Body of pancreas (tissue), 4 donors: ENCODE results near the gene EDIL3. TPM values are rescaled to one million over a fixed set of nuclear protein-coding genes. Genes with fewer than 3 reads are reported as not detected.

Source experiments
- ATAC-seq: fragments of 150-250 bp; one replicate; pipeline ENCODE4 v1.9.1; 2016
- DNase-seq, 4 donors: peaks; one replicate each; pipeline ENCODE4 v3.0.0-alpha.2; 2019
- H3K27ac ChIP-seq, 4 donors: fragments of 200-600 bp; sonication (generic); 1 replicate in 3 of 4; 2 replicates in 1 of 4; pipeline versions ENCODE4 v1.5.1 to v1.6.1; 2016 to 2019; ENCODE audit warnings: mild to moderate bottlenecking in 1 of 4, mixed read lengths in 1 of 4, moderate library complexity in 1 of 4
- H3K27me3 ChIP-seq, 2 donors: fragments of 200-600 bp; sonication (generic); one replicate each; pipeline ENCODE4 v1.6.0; 2016; ENCODE audit warnings: mild to moderate bottlenecking in 1 of 2
- H3K36me3 ChIP-seq, 2 donors: fragments of 200-600 bp; sonication (generic); replicated peaks in 1 of 2; 2 replicates each; pipeline ENCODE4 v1.5.1; 2016; ENCODE audit warnings: low read depth in 2 of 2; ENCODE audit not compliant: insufficient read depth in 1 of 2
- H3K4me1 ChIP-seq: fragments of 200-600 bp; sonication (generic); one replicate; pipeline ENCODE4 v1.6.0; 2016
- H3K4me3 ChIP-seq, 2 donors: fragments of 200-600 bp; sonication (generic); 1 replicate in 1 of 2; 2 replicates in 1 of 2; pipeline ENCODE4 v1.5.1; 2016 to 2019
- H3K9me3 ChIP-seq, 3 donors: fragments of 200-600 bp; sonication (generic); 1 replicate in 2 of 3; 2 replicates in 1 of 3; pipeline ENCODE4 v1.5.1; 2016
- CTCF ChIP-seq, 7 experiments: fragments of 450-650 bp in 4 of 7; fragments of 200-600 bp in 3 of 7; sonication (generic) in 3 of 7; IDR thresholded peaks; one replicate each; pipeline ENCODE4 v1.5.1; 2016 to 2019; ENCODE audit warnings: antibody characterized with exemption in 7 of 7
- POLR2A ChIP-seq, 3 donors: fragments of 450-650 bp; IDR thresholded peaks; one replicate each; pipeline ENCODE4 v1.6.1; 2016; ENCODE audit warnings: antibody characterized with exemption in 3 of 3, mild to moderate bottlenecking in 2 of 3
- WGBS, 2 donors: methylation state at CpG; one replicate each; pipeline ENCODE4 v1.1.5; 2017; 5-methylcytosine and 5-hydroxymethylcytosine counted together
- intact Hi-C: fragments of 100-400 bp; cut with DNase I; formaldehyde crosslinking; loops from one replicate; pipeline ENCODE4 v1.15.1; 2023
- total RNA-seq, 2 donors: library from RNA; depleted of rRNA; stranded (reverse); fragments of >200 nt; gene quantifications; one replicate each; pipeline ENCODE4 v1.1.0, GENCODE V29; 2016

EDIL3 gene
- total RNA-seq, 2 donors from 2014 or later: 2.3 to 4.7 TPM

GRCh38 chr5:83919071-83920041 is 465.3 kb downstream of the EDIL3 start:
- H3K4me1 ChIP-seq: no peaks in the 10 kb centered on the region
- ATAC-seq (no peak), DNase-seq (no peak)
- TF ChIP-seq CTCF (IDR thresholded peaks at IDR 0.05) (no peak), POLR2A (IDR thresholded peaks at IDR 0.05) (no peak)
- H3K27ac ChIP-seq: no peak overlapping the region
- H3K36me3 ChIP-seq: no peaks in the 10 kb centered on the region
- 69 to 82% methylated on average over 4 of the region's 4 CpGs for WGBS, 2 donors
- H3K27me3 ChIP-seq: no peaks in the 10 kb centered on the region
- no peak overlapping the region for H3K4me3 ChIP-seq
- H3K9me3 ChIP-seq: no peaks in the 10 kb centered on the region
- intact Hi-C loops: no loop called here

GRCh38 chr5:83917261-83917908 is 467.3 kb downstream of the EDIL3 start:
- Histone ChIP-seq H3K4me3 (no peak overlapping the region), H3K4me1 (no peaks in the 10 kb centered on the region), H3K27ac (no peak overlapping the region), H3K27me3 (no peaks in the 10 kb centered on the region), H3K9me3 (no peaks in the 10 kb centered on the region), H3K36me3 (no peaks in the 10 kb centered on the region)
- WGBS, 2 donors: 73 to 76% methylated on average over 4 of the region's 4 CpGs
- DNase-seq (no peak), ATAC-seq (no peak)
- intact Hi-C loops: no loop called here
- TF ChIP-seq POLR2A (IDR thresholded peaks at IDR 0.05) (no peak), CTCF (IDR thresholded peaks at IDR 0.05) (no peak)

GRCh38 chr5:83914662-83915418 is 469.8 kb downstream of the EDIL3 start:
- no peak for TF ChIP-seq CTCF (IDR thresholded peaks at IDR 0.05)
- TF ChIP-seq POLR2A (IDR thresholded peaks at IDR 0.05): no peak
- ATAC-seq (no peak), DNase-seq (no peak)
- H3K36me3 ChIP-seq: no peaks in the 10 kb centered on the region
- H3K4me3 ChIP-seq: no peak overlapping the region
- no peaks in the 10 kb centered on the region for H3K9me3 ChIP-seq
- intact Hi-C loops: no loop called here
- H3K27ac ChIP-seq: no peak overlapping the region
- no peaks in the 10 kb centered on the region for H3K27me3 ChIP-seq
- 70 to 78% methylated on average over 4 of the region's 4 CpGs for WGBS, 2 donors
- no peaks in the 10 kb centered on the region for H3K4me1 ChIP-seq

GRCh38 chr5:83914199-83914598 is 470.5 kb downstream of the EDIL3 start:
- Histone ChIP-seq H3K4me3 (no peak overlapping the region), H3K9me3 (no peaks in the 10 kb centered on the region), H3K27ac (no peak overlapping the region), H3K4me1 (no peaks in the 10 kb centered on the region), H3K36me3 (no peaks in the 10 kb centered on the region), H3K27me3 (no peaks in the 10 kb centered on the region)
- ATAC-seq (no peak), DNase-seq (no peak)
- WGBS, 2 donors: 38 to 49% methylated on average over 4 of the region's 4 CpGs
- TF ChIP-seq POLR2A (IDR thresholded peaks at IDR 0.05) (no peak), CTCF (IDR thresholded peaks at IDR 0.05) (no peak)
- intact Hi-C loops: no loop called here
